ENCODE results near the gene POSTN. TPM values are rescaled to one million over a fixed set of nuclear protein-coding genes. Genes with fewer than 3 reads are reported as not detected.

The POSTN gene, protein sequence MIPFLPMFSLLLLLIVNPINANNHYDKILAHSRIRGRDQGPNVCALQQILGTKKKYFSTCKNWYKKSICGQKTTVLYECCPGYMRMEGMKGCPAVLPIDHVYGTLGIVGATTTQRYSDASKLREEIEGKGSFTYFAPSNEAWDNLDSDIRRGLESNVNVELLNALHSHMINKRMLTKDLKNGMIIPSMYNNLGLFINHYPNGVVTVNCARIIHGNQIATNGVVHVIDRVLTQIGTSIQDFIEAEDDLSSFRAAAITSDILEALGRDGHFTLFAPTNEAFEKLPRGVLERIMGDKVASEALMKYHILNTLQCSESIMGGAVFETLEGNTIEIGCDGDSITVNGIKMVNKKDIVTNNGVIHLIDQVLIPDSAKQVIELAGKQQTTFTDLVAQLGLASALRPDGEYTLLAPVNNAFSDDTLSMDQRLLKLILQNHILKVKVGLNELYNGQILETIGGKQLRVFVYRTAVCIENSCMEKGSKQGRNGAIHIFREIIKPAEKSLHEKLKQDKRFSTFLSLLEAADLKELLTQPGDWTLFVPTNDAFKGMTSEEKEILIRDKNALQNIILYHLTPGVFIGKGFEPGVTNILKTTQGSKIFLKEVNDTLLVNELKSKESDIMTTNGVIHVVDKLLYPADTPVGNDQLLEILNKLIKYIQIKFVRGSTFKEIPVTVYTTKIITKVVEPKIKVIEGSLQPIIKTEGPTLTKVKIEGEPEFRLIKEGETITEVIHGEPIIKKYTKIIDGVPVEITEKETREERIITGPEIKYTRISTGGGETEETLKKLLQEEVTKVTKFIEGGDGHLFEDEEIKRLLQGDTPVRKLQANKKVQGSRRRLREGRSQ
- 149 and 390 TPM in 2 replicates for total RNA-seq

DNA sequence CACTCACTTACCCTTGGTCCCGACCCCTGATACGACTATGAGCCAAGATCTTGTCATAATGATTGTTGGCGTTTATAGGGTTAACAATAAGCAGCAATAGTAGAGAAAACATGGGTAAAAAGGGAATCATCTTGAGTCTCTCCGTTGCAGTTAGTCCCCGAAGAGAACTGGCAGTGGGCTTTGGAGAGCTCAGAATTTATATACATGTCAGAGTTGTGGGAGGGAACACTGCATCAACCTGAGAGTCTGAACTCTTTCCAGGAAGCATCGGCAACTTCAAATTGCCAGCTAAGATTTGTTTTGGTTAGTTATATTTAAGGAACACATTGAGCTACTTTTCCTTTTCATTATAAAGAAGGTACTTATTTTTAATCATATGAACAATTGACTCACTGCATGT, at the start of gene POSTN:
Gene POSTN (minus strand): TSS at position 172 of the 400 bp plus-strand sequence. CDS start 42 bp downstream, at position 130.
- TF ChIP-seq, protein P1, sequence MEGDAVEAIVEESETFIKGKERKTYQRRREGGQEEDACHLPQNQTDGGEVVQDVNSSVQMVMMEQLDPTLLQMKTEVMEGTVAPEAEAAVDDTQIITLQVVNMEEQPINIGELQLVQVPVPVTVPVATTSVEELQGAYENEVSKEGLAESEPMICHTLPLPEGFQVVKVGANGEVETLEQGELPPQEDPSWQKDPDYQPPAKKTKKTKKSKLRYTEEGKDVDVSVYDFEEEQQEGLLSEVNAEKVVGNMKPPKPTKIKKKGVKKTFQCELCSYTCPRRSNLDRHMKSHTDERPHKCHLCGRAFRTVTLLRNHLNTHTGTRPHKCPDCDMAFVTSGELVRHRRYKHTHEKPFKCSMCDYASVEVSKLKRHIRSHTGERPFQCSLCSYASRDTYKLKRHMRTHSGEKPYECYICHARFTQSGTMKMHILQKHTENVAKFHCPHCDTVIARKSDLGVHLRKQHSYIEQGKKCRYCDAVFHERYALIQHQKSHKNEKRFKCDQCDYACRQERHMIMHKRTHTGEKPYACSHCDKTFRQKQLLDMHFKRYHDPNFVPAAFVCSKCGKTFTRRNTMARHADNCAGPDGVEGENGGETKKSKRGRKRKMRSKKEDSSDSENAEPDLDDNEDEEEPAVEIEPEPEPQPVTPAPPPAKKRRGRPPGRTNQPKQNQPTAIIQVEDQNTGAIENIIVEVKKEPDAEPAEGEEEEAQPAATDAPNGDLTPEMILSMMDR (IDR thresholded peaks at IDR 0.05; ENCODE audit: insufficient read depth, low read depth, low read length) = no peak
- H3K4me3 ChIP-seq (ENCODE audit: low read depth, low read length) = peak within 1 kb of the TSS; percentile 42
- no peak for DNase-seq (ENCODE audit: low read depth)

DNA sequence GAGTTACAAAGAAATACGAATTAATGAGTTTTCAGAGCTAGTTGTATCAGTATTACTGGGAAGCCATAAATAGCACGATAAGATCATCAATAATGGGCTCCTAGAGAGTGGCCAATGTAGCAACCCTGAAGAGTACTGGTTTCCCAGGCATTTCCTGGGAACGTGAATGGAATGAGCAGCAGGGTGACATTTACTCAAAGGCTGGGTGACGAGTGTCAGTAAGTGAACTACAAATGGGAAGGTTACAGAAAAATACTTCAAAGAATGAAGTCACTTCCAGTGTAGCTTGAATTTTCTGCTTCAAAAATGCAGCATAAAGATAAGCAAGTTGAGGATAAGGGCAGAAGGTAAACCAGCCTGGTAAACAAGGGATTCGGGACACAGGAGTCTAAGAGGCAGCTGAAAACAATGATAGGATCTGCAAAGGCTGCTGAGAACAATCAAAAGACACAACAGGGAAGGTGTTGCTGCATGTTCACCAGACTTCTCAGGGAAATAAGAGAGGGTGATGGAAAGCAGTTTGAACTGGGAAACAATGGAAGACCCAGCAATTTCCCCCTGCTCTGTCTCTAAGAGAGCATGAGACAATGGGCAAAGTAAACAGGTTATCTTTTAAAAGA, 48.6 kb upstream of the POSTN start:
- TF ChIP-seq, protein P1 (IDR thresholded peaks at IDR 0.05; ENCODE audit: insufficient read depth, low read depth, low read length) = no peak
- no peak for DNase-seq (ENCODE audit: low read depth)
- H3K4me3 ChIP-seq (ENCODE audit: low read depth, low read length) = no peak overlapping the region

DNA sequence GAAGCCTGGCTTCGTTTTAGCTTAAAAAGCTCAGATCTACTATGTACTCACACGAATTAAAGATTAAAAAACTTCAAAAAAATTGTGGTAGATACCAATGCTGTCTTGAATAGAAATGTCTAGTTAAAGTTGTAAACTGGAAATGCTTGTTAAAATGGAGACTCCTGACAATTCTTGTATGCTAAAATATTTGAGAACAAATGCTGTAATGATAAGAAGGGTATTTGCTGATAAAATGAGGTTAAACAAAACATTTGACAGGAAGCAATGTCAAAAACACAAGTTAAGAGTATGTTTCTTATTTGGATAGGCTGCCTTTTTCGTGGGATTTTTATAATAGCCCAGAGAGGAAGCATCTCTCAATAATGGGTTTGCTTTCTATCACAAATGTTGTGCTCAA, 48.0 kb upstream of the POSTN start:
- no peak for DNase-seq (ENCODE audit: low read depth)
- H3K4me3 ChIP-seq (ENCODE audit: low read depth, low read length) = no peak overlapping the region
- TF ChIP-seq, protein P1 (IDR thresholded peaks at IDR 0.05; ENCODE audit: insufficient read depth, low read depth, low read length) = no peak

DNA sequence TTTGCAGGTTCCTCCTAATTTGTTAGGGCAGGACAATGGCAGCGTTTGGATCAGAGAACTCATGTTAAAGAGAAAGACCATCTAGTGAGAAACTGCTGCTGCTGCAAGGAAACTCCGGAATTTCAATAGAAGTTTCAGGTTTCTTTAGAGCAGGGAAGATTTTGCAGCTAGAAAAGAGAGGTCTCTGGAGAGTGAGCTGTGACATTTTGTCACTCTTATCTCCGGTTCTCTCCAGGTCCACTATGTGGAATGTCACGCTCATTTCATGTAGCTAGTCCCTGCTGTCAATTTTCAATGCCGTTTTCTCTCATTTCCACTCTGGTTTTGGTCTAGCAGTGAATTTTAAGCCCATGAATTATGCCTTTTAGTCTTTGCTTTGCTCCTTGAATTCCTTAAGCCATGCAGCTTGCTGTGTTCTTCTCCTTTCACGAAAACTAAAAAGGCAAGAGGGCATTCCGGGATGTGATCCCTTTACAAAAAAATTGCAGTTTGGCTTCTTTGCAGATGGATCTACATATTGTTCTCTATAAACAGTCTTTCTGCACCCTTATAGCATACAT, 46.7 kb upstream of the POSTN start:
- TF ChIP-seq, protein P1 (IDR thresholded peaks at IDR 0.05; ENCODE audit: insufficient read depth, low read depth, low read length) = no peak
- no peak for DNase-seq (ENCODE audit: low read depth)
- H3K4me3 ChIP-seq (ENCODE audit: low read depth, low read length) = no peak overlapping the region

DNA sequence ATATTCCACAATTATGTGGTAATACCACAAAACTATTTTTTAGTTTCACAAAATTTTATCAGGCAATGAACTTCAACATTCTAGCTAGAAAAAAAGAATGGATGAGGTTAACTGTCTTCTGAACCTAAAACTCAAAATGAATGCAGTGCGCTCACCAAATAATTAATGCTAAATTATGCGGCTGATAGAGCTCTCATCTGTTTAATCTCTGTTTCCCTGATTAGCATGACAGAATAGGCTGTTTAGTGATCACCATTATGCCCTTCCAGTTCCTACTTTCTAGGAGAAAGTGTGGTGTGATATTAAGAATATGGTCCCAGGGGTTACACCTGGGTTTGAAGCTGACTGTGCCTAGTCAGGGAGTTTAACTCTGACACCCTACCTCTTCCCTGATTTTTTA, 42.8 kb upstream of the POSTN start:
- TF ChIP-seq, protein P1 (IDR thresholded peaks at IDR 0.05; ENCODE audit: insufficient read depth, low read depth, low read length) = no peak

DNA sequence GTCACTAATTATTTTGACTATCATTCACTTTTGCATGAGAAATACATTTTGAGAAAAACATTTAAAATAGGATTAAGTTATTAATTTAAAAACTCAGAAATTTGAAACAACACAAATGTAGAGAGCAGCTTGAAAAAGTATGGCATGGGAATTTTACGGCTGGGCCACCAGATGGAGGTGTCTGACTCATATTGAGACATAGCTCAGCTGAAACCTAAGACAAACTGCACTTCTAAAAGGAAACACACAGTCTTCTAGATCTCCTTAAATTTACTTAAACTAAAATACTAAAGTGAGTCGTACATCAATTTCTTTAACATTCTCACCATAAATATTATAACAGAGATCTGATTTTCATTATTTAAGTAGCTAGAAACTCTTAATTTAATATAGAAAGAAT, 41.9 kb upstream of the POSTN start:
- no peak overlapping the region for H3K4me3 ChIP-seq (ENCODE audit: low read depth, low read length)
- TF ChIP-seq, protein P1 (IDR thresholded peaks at IDR 0.05; ENCODE audit: insufficient read depth, low read depth, low read length) = peak; percentile 68
- peak; percentile 82 for DNase-seq (ENCODE audit: low read depth)

More for the DNA sequence above, 42.8 kb upstream of the POSTN start:
- no peak overlapping the region for H3K4me3 ChIP-seq (ENCODE audit: low read depth, low read length)
- no peak for DNase-seq (ENCODE audit: low read depth)
